Measurements from ENCODE around the gene SLC5A11. TPM values are rescaled to one million over a fixed set of nuclear protein-coding genes. Genes with fewer than 3 reads are reported as not detected.
A peak's percentile ranks its signal among the peaks of the same experiment; 100 is the strongest.
"Not testable (repeated sequence)": the region's sequence is repeated elsewhere in the genome, so short reads cannot be mapped to it uniquely, and the experiment has no call there.

Gene SLC5A11
- total RNA-seq, 3 donors from 2014 or later (not counting 1 experiment from before 2014, with no cell fraction given): 0.20 to 0.40 TPM; not detected in 1

DNA sequence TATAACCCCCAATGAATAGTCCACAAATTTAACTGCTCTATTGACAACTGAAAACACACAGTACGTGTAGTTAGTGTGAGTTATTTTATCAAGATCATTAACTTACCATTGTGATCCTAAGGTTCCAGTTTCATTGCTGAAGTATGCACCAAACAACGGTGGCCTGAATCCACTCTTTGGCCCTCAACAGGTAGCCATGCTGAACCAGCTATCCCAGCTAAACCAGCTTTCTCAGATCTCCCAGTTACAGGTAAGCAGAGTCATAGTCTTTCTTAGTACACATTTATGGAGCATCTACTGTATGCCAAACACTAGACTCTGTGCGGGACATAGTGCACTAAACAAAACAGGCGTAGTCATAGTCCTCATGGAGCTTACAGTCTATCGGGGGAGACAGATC is 40.3 kb upstream of the SLC5A11 start:
- no peaks in the 10 kb centered on the region for H3K9me3 Mint-ChIP-seq
- peaks cover 26% of the 10 kb centered on the region for H3K36me3 Mint-ChIP-seq
- Histone ChIP-seq H3K27ac (ENCODE audit: low read length) (no peak overlapping the region), H3K27me3 (ENCODE audit: control insufficient read depth, insufficient read depth, low read length) (no peaks in the 10 kb centered on the region), H3K36me3 (ENCODE audit: control insufficient read depth, insufficient read depth, low read length) (peaks cover 92% of the 10 kb centered on the region), H3K4me3 (ENCODE audit: low read length) (no peak overlapping the region), H3K4me1 (ENCODE audit: control insufficient read depth, insufficient read depth, low read length) (no peaks in the 10 kb centered on the region), H3K9me3 (ENCODE audit: control insufficient read depth, insufficient read depth, low read length) (no peaks in the 10 kb centered on the region)
- no peaks in the 10 kb centered on the region for H3K27me3 Mint-ChIP-seq (ENCODE audit: low read depth in 2 of 2)
- no peak for DNase-seq
- ATAC-seq: no peak
- H3K27ac Mint-ChIP-seq: peak overlapping the region in 1 of 2 donors; percentile 1
- WGBS (ENCODE audit: insufficient coverage): 99% methylated on average over 4 of the region's 5 CpGs
- TF ChIP-seq, protein P1, sequence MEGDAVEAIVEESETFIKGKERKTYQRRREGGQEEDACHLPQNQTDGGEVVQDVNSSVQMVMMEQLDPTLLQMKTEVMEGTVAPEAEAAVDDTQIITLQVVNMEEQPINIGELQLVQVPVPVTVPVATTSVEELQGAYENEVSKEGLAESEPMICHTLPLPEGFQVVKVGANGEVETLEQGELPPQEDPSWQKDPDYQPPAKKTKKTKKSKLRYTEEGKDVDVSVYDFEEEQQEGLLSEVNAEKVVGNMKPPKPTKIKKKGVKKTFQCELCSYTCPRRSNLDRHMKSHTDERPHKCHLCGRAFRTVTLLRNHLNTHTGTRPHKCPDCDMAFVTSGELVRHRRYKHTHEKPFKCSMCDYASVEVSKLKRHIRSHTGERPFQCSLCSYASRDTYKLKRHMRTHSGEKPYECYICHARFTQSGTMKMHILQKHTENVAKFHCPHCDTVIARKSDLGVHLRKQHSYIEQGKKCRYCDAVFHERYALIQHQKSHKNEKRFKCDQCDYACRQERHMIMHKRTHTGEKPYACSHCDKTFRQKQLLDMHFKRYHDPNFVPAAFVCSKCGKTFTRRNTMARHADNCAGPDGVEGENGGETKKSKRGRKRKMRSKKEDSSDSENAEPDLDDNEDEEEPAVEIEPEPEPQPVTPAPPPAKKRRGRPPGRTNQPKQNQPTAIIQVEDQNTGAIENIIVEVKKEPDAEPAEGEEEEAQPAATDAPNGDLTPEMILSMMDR (IDR thresholded peaks at IDR 0.05): no peak
- intact Hi-C loops (cut with micrococcal nuclease): no loop called here
- H3K4me1 Mint-ChIP-seq: no peaks in the 10 kb centered on the region
- no peak overlapping the region for H3K4me3 Mint-ChIP-seq

DNA sequence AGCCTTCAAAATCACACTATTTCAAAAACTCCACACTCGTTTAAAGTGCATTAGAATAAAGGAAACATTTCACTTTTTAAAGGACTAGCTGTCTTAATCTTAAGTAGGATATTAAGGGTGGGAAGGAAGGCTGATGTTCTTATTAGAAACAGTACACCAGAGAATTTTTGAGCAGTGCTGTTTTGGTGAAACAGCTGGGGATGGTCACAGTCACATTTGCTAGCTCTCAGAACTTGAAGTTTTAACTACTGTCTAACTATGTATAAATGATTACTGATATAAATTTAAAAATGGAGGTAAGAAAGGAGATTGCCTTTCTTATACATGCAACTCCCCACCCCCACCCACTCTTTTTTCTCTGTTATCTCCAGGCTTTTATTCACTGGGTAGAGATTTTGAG is 38.5 kb upstream of the SLC5A11 start:
- no peaks in the 10 kb centered on the region for H3K4me1 Mint-ChIP-seq
- Histone ChIP-seq H3K36me3 (ENCODE audit: control insufficient read depth, insufficient read depth, low read length) (peaks cover 89% of the 10 kb centered on the region), H3K9me3 (ENCODE audit: control insufficient read depth, insufficient read depth, low read length) (no peaks in the 10 kb centered on the region), H3K4me3 (ENCODE audit: low read length) (no peak overlapping the region), H3K27ac (ENCODE audit: low read length) (no peak overlapping the region), H3K4me1 (ENCODE audit: control insufficient read depth, insufficient read depth, low read length) (no peaks in the 10 kb centered on the region), H3K27me3 (ENCODE audit: control insufficient read depth, insufficient read depth, low read length) (no peaks in the 10 kb centered on the region)
- H3K9me3 Mint-ChIP-seq: no peaks in the 10 kb centered on the region
- DNase-seq: no peak
- no peaks in the 10 kb centered on the region for H3K27me3 Mint-ChIP-seq (ENCODE audit: low read depth in 2 of 2)
- H3K36me3 Mint-ChIP-seq: peaks cover 26% of the 10 kb centered on the region
- WGBS (ENCODE audit: insufficient coverage): no CpG with 5 or more reads among the region's 1 CpG
- H3K27ac Mint-ChIP-seq: peak overlapping the region in 1 of 2 donors; percentile 17
- ATAC-seq: no peak
- H3K4me3 Mint-ChIP-seq: no peak overlapping the region
- TF ChIP-seq, protein P1 (IDR thresholded peaks at IDR 0.05): no peak
- intact Hi-C loops (cut with micrococcal nuclease): no loop called here

DNA sequence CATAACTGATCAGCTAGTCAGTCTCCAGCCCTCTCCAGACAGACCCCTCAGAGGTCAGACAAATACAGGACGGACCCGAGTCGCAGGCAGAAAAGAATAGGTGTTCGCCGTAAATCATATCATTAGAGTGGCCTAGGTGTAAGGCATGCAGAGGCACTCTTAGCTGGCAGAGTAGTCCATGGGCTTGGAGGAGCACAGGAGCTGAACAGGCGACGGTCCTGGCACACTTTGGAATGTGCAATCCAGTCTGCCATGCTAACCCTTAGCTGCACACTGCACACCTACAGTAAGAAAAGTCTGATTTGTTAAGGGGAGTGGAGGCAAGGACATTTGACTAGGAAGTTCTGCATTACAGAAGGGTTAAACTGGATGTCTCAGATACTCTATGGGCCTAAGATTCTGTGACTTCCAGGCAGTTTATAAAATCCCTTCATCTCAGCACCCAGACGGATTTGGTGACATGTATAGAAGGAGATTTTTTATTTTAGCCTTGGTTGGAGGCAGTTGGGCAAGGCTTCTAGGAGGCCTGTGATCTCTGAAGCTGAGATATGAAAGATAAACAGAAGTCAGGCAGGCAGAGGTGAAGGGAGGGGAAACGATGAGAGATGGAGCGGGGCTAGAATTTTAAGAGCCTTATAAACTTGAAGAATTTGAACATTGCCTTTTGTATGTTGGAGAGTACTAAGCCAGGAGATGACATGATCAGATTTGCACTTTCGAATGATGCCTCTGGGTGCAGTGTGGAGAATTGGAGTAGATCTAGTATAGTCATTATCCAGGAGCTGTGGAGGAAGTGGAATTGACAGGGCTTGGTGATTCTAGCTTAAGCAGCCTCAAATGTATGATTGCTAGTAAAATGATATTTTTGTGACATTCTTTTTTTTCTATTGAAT is 34.6 kb upstream of the SLC5A11 start:
- Mint-ChIP-seq H3K4me3 (no peak overlapping the region), H3K36me3 (peaks cover 16% of the 10 kb centered on the region), H3K9me3 (no peaks in the 10 kb centered on the region), H3K27me3 (ENCODE audit: low read depth in 2 of 2) (no peaks in the 10 kb centered on the region), H3K27ac (peak overlapping the region in 1 of 2 donors; percentile 15), H3K4me1 (no peaks in the 10 kb centered on the region)
- ATAC-seq (no peak), DNase-seq (no peak)
- 95% methylated on average over 11 of the region's 11 CpGs for WGBS (ENCODE audit: insufficient coverage)
- H3K4me3 ChIP-seq (ENCODE audit: low read length): no peak overlapping the region
- TF ChIP-seq, protein P1 (IDR thresholded peaks at IDR 0.05): no peak
- no peaks in the 10 kb centered on the region for H3K27me3 ChIP-seq (ENCODE audit: control insufficient read depth, insufficient read depth, low read length)
- H3K27ac ChIP-seq (ENCODE audit: low read length): no peak overlapping the region
- H3K9me3 ChIP-seq (ENCODE audit: control insufficient read depth, insufficient read depth, low read length): no peaks in the 10 kb centered on the region
- H3K4me1 ChIP-seq (ENCODE audit: control insufficient read depth, insufficient read depth, low read length): no peaks in the 10 kb centered on the region
- peaks cover 84% of the 10 kb centered on the region for H3K36me3 ChIP-seq (ENCODE audit: control insufficient read depth, insufficient read depth, low read length)
- intact Hi-C loops (cut with micrococcal nuclease): no loop called here

DNA sequence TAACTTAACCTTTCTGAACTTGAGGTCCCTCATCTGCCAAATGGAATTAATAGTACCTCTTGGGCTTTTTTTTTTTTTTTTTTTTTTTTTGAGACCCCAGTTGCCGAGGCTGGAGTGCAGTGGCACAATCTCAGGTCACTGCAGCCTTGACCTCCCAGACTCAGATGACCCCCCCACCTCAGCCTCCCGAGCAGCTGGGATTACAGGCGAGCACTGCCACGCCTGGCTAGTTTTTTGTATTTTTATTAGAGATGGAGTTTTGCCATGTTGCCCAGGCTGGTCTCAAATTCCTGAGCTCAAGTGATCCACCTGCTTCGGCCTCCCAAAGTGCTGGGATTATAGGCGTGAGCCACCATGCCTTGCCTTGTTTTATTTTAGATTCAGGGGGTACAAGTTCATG is 33.0 kb upstream of the SLC5A11 start:
- H3K4me1 Mint-ChIP-seq; H3K9me3 ChIP-seq (ENCODE audit: control insufficient read depth, insufficient read depth, low read length); H3K27ac Mint-ChIP-seq; H3K9me3 Mint-ChIP-seq; H3K4me3 Mint-ChIP-seq; H3K27me3 ChIP-seq (ENCODE audit: control insufficient read depth, insufficient read depth, low read length); H3K4me3 ChIP-seq (ENCODE audit: low read length); DNase-seq; H3K4me1 ChIP-seq (ENCODE audit: control insufficient read depth, insufficient read depth, low read length); ATAC-seq; intact Hi-C loops (cut with micrococcal nuclease); H3K27ac ChIP-seq (ENCODE audit: low read length); H3K27me3 Mint-ChIP-seq (ENCODE audit: low read depth in 2 of 2): not testable (repeated sequence)
- H3K36me3 Mint-ChIP-seq: peaks cover 16% of the 10 kb centered on the region
- WGBS (ENCODE audit: insufficient coverage): 99% methylated on average over 5 of the region's 6 CpGs
- H3K36me3 ChIP-seq (ENCODE audit: control insufficient read depth, insufficient read depth, low read length): peaks cover 82% of the 10 kb centered on the region

Measured in natural killer cell (primary cell).